NCI-H82 (cell line): Measurements from ENCODE around the gene PLA2G7.
"Not testable (repeated sequence)": the region's sequence is repeated elsewhere in the genome, so short reads cannot be mapped to it uniquely, and the experiment has no call there.

Experiments used
- DNase-seq: peaks from one replicate; lab custom pipeline; 2025; lab: John Stamatoyannopoulos, UW

The PLA2G7 gene

DNA sequence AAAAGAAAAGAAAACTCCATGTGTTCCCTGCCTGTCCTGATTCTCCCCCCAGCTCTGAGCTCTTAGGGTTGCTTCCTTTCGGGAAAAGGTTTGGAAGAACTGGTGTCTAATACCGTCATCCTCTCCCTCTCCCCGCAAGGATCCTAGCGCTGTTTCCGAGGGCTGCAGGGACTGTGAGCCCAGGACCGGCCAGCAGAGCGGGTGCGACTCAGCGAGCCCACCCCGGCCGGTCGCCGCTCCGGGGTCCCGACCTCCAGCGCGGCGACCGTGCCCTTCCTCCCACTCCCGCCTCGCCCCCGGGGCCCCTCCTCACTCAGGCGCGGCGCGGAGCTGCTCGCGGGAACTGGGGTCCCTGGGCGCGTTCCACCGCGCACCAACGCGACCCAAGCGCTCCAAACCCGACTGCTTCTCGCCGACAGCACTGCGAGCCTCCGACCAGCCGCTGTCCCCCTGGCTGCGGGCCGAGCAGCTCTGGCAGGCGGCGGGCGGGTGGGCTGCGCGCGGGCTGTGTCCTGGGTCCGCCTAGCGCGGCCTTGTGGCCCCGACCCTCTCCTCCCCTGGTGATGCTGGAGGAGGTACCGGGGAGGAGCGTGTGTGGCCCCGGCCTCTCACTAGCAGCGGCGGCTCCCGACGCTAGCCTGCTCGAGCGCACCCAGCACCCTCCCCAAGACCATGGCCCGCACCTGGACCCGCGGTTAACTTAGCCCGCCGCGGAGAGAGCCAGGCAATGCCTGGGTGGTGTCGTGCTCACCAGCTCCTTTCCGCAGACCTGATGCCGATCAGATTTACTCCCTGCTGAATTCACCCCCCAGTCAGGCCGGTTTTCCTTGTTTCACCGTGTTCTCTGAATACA, at the start of gene PLA2G7:
PLA2G7 (minus strand) TSS at position 509 of the 853 bp plus-strand sequence. CDS start 12,484 bp downstream, outside the sequence.
- DNase-seq = peak; percentile 13

DNA sequence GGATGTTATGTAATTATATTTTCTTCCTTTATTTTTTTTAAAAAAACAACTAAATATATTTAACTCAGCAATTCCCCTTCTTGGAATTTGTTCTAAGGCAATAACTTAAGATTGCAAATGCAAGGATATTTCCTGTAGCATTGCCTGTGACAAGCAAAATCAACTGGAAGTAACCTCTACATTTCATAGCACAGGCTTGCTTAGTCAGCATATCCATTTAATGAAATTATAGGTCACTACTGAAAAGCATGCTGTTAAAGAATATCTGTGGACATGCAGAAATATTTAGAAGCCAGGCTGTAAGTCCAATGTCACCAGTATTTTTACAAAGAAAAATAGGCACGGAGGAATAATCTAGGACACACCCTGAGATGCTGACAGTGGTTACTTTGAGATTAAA, 49.4 kb upstream of the PLA2G7 start:
- no peak for DNase-seq

DNA sequence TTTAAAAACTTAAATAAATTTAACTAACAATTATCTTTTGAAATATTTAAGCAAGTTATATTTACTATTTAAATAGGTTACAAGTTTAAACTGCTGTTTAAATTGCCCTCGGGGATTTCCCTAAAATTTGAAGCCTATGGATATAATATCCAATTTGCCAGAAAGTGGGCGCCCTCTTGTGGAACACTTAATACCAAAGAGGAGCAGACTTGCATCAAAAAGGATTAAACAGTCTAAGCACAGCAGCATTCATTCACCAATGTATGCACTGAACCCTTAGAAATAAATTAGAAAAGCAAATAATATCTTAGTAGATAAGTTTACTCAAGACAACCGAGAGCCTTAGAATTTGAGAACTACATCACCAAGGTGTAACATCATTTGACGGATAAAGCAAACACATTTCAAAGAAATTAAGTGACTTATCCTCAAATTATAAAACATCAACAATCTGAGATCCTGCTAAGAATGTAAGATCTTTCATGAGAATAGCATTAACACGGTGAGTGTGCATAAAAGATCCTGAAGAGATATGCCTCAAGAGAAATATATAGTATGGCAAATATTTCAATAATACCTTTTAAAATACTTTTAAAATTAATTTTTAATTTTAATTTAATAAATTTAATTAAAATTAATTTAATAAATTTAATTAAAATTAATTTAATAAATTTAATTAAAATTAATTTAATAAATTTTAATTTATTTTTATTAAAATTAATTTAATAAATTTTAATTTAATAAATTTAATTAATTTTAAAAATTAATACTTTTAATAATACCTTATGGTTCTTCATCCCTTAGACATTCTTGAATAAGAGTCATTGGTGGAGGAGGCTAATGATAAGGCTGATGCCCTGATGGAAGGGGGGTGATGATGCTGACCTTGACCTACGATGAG, 46.6 kb upstream of the PLA2G7 start:
- peak; percentile 86 for DNase-seq

DNA sequence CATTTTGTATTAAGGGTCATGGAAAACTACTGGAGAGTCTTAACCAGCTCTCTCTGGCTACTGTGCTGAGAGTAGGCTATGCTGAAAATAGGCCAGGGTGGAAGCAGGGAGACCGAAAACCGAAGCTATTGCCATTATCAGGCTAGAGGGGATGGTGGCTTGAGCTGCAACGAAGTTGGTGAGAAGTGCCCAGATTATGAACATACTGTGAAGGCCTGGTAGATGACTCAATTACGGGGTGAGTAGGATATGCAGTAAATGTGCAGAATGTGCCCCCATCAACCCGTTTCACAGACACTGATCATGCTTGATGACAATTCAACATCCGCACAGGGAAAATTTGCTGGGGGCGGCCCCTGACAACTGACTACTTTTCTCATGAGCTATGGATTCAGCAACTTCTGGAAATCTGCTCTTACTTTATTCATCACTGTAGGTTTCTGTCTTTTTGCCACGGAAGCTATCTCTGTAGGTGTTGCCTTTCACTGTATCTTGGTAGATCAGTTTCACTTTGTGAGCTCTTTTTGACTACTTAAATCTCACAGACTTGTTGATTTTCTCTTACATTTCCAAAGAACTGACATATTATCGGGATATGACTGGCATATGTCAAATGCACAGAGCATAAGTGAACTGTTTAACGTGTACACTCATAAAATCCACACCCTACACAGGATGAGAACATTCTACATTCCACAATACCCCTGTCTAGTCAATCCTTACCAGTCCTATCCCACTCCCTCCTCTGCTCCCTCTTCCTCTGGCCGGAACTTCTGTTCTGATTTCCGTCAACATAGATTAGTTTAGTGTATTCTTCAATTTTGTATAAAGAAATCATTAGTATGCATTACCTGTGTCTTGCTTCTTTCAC, 42.5 kb upstream of the PLA2G7 start:
- DNase-seq = no peak

DNA sequence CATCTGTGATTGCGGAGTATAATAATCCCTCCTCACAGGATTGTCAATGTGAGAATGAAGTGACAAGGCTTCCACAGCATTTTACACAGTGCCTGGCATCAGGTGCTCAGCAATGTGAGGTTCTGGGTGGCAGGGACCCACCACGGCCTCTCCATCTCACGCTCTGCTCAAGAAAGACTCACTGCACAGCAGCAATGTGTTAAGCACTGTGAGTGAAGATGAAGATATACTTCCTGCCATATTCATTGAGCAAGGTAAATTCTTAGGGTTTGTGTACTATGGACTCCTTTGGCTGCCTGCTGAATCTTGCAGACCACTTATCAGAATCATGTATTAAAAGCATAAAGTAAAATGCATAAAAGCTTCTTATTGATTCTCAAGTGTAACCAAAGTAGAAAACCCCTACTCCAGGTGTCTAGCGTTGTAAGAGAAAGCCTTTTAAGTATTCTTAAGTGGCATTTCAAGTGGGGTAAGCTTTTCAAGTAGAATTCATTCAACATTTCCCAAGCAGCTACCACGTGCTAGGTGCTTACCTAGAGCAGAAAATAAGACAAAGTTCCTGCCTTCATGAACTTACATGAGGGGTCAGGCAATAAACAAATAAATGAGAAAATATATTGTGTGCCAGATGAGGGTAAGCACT, 41.0 kb upstream of the PLA2G7 start:
- DNase-seq = no peak

DNA sequence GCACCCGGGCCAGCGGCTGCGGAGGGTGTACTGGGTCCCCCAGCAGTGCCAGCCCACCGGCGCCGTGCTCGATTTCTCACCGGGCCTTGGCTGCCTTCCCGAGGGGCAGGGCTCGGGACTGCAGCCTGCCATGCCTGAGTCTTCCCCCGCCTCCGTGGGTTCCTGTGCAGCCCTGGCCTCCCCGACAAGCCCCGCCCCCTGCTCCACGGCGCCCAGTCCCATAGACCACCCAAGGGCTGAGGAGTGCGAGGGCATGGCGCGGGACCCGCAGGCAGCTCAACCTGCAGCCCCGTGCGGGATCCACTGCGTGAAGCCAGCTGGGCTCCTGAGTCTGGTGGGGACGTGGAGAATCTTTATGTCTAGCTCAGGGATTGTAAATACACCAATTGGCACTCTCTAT, 39.6 kb upstream of the PLA2G7 start:
- not testable (repeated sequence) for DNase-seq

DNA sequence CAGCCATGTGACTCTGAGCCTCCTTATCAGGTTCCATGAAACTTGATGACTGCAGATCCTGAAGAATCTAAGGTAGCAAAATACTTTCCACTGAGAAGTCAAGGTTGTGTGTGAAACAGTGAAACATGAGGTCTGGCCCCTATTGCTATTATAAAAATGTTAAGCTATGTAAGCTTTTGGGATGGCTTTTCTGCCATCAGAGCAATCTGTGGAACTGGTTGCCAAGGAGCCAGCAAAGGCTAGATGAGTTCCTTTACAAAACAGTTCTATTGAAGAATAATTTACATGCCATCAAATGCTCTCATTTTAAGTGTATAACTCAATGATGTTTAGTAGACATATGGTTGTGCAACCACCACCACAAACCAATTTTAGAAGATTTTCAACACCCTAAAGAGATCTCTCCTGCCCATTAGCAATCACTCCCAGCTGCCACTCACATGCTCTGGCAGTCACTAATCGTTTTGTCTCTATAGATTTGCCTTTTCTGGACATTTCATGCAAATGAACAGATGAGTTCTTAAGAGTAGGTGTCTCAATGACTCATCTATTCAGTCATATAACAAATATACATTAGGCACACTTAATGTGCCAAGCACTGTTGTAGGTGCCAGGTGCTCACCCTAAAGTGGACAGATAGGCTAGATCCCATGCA, 38.2 kb upstream of the PLA2G7 start:
- DNase-seq = no peak

DNA sequence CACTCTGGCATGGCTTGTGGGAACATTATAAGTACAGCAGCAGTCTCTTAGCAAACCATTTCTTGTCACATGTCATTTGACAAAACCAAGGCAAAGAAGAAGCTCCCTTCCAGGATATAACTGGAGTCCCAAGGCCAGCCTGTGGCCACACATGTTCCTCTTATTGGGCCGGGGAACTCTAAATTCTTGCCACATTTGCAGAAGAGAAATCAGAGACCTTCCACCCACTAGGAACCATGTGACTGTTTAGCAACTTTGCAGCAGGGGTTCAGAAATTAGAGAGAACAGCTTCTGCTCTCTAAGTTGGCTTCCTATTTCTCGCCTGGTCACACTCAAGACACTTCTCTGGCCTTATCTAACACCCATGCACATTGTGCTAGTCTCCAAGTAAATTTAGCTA, 37.6 kb upstream of the PLA2G7 start:
- no peak for DNase-seq

DNA sequence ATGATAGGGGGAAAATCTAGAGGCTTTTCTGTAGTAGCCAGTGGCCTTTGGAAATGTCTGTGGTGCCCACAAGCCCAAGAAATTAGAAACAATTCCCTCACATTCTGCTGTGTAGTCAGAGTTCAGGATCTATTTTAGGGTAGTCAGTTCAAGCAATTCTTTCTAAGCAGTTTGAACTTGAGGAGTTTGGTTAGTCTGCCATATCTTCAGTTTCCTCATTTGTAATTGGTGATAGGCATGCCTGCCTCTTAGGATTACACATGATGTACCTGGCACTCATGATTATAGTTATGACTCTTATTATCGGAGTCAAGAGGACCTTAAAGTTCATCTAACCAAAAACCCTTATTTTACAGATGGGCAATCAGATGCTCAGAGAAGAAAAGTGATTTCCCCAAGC, 36.8 kb upstream of the PLA2G7 start:
- DNase-seq = no peak

DNA sequence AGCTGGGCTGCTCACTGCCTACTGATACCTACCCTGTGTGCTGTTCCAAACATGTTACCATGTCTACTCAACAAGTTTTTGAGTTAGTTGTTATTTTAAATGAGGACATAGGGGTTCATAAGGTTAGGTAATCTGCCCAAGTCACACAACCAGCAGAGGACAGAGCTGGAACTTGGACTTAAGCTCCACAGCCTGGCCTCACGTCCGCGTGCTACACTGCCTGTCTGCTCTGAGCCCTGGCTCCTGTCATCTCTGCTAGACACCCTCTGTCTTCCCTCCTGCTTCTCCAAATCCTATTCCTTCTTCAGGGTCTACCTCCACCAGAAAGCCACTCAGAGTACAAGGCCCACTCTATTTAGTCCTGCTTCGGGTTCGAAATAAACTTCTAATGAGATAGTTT, 29.8 kb upstream of the PLA2G7 start:
- no peak for DNase-seq

DNA sequence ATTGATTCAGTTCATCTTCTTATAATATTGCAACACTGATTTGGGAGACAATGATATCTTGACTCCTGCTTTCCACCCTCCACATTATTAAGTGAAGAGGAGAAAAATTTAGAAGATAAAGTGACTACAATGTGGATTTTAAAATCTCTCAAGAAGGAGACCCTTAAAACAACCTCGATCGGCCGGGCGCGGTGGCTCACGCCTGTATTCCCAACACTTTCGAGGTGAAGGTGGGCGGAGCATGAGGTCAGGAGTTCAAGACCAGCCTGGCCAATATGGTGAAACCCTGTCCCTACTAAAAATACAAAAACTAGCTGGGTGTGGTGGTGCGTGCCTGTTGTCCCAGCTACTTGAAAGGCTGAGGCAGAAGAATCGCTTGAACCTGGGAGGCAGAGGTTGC, 29.1 kb upstream of the PLA2G7 start:
- not testable (repeated sequence) for DNase-seq

DNA sequence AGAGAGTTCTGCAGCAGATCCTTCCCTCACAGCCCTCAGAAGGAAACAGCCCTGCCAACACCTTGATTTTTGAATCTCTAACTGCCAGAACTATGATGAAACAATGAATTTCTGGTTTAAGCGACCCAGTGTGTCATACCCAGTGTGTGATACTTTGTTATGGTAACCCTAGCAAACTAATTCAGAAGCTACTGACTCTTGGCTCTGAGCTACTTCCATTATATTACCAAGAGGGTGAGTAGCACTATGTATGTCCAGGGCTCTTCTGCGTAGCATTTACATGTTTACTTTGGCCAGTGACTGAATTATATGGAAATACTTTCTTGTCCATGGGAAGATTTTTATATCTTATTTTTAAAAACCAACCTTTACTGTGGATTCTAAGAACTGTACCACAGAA, 28.3 kb upstream of the PLA2G7 start:
- no peak for DNase-seq

DNA sequence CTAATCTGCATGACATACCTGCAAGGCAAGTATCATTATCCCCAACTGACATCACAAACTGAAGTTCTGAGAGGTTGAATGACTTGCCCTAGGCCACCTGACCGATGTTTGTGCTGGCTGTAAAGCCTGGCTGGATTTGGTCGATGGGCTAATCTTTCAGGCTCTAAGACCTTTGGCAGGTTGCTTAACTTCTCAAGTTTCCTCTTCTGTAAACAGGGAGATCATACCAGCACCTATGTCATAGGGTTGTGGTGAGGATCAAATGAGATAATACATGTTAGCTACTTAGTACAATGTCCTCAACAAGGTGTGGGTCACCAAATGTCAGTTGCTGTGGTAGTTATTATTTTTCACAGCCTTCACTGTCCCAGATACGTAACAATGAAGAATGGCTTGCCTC, 25.8 kb upstream of the PLA2G7 start:
- peak; percentile 73 for DNase-seq

DNA sequence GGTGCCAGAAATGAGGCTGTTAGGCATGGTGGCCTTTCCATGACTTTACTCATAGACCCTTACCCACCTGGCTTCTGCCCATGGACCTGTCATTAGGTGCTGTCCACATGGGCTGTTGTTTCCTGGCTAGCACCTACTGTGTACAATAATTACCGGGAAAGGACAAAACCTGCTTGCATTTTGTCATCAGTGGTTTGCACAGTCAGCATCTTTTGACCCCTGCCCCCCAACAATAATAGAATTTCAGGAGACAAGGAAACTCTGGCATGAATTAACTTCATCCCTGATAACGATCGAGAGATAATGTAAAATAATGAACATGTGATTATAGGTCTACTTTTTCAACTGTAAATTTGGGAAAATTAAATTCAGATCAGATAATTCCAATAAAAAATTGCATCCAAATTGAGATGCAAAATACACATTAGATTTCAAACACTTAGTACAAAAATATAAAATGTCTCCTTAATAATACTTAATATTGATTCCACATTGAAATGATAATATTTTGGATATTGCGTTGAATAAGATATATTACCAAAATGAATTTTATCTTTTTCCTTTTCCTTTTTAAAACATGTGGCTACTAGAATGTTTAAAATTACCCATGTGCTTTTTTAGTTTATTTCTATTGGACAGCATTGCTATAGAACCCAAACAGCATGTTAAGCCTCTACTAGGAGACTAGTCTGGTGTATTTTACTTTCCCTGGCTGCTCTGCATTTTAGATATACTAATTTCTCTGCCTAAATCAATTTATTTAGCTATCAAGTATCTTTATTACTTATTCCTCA, 24.0 kb upstream of the PLA2G7 start:
- no peak for DNase-seq

DNA sequence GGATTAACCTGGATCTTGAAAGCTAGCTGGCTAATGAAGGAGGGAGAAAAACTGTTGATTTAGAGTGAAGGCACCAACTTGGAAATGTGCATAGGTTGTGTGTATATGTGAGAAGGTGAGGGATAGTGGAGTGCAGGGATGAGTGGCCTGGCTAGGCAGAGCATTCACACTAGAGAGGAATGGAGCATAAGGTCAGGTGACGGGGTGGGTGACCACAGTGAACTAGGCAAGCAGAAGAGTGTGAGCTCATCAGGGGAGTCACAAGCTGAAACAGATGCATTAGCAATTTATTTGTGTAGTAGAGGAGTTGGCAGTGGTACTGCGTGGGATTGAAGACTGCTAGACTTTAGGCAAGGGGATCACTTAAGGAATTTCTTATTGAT, 22.0 kb upstream of the PLA2G7 start:
- DNase-seq = no peak

DNA sequence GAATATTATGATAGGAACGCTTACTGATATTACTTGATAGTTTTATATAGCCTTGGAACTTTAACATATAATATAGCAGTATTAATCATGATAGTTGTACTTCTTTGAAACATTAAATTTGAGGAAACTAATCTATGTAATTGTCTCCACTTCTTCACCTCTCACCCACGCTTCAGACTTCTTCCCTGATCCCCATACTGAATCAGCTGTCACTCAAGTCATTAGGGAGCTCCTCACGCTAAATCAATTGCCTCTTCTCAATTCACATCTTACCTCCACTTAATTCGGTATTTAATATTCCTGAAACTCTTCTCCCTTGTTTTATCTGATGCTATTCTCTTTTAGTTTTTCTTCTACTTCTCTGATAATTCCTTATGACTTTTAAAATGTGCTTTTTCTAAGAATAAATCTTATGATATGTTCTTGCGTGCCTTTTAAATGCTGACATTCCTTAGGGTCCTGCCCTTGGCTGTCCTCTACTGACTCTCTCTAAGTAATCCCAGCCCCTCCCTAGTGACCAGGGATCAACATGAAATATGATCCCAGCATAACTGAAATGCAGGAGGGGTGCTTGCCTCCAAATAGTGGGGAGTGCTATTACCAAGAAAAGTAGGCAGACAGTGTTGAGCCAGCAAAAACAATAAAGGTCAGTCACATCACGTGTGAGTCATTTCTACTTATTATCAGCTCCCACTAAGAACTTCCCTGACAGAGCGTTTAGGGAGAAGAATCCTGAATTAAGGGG, 21.5 kb upstream of the PLA2G7 start:
- peak; percentile 73 for DNase-seq

DNA sequence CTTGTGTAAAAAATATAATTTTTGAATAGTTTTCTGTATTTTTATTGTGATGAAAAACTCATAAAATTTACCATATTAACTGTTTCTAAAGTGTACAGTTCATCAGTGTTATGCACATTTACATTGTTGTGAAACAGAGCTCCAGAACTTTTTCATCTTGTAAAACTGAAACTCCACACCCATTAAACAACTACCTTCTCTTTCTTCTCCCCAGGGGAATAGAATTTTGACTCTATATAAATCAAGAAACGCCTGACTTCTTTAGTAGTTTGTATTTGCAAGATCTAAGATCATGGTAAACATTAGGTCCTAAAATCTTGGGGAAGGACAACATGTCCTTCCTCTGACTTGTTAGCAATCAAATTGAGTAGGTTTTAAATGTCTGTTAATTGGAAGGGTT, 20.7 kb upstream of the PLA2G7 start:
- DNase-seq = no peak

DNA sequence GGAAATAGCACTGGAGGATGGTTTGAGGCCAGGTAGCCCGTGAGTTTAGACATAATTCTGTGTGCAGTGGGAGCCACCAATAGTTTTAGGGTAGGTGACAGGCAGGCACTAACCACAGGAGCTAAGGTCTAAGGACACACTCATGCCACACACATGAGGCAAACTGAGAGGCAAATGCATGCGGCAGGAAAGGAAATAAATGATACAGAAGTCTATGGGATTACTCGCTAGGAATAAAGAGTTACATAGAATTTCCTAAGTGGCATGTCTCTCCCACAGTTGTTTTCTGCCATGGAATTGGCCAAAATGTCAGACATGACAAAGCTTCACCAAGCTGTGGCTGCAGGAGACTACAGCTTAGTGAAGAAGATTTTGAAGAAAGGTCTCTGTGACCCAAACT, 16.5 kb upstream of the PLA2G7 start:
- DNase-seq = no peak

DNA sequence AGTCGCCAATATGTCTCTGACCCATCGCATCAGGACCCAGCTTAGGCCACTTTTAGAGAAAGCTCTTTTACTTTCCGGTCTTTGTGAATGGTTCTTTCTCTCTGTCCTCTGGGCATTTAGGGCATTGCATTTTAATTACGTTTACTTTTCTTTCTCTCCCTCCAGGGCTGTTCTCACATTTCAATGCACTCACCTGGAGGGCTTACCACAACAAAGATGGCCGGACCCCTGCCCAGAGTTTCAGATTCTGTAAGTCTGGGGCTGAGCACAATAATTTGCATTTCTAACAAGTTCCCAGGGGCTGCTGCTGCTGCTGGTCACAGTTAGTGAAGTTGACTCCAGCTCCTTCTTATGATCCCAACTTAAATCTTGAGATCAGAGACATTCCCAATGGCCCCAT, 14.6 kb upstream of the PLA2G7 start:
- DNase-seq = no peak
